Measurements from ENCODE around the gene OSCP1.
A peak's percentile ranks its signal among the peaks of the same experiment; 100 is the strongest.

Gene OSCP1

DNA sequence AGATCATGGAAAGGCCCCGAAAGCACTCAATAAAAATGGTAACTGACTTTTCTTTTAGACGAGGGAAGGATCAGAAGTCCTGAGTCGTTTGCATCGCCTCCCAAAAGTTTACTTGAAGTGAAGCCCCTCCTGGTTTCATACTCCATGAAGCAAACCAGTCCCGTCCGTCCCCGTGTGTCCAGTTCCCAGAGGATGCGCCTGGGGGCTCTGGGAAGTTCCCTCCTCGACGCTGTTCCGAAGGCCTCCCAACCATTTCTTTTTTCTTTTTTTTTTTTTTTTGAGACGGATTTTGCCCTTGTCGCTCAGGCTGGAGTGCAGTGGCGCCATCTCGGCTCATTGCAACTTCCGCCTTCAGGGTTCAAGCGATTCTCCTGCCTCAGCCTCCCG is 661 bp upstream of the OSCP1 start:
- DNase-seq (ENCODE audit: low read depth in 2 of 3, low spot score in 1 of 3) = no peak

GRCh38 chr1:36448530-36449056 is 1.7 kb downstream of the OSCP1 start:
- DNase-seq (ENCODE audit: low read depth in 2 of 3, low spot score in 1 of 3) = no peak

- no peak for DNase-seq (ENCODE audit: low read depth in 2 of 3, low spot score in 1 of 3)
Measured at GRCh38 chr1:36447450-36447849, 2.8 kb downstream of the OSCP1 start.

DNA sequence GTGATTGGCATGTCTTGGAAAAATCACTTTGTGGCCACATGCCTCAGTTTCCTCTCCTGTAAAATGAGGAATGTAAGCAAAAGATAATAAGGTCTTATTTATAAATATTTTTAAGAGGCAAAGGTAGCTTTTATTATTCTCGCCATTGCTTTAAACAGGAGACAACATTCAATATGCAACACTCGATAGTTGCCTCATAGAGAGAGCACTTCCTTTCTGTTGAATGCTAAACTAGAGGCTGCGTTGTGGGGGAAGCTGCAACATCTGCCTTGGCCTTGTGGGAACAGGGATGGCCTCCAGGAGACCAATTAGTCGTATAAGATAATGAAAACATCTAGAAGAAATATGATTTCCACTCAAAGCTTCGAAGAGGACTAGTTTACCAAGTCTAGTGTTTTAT is 3.5 kb downstream of the OSCP1 start:
- DNase-seq (ENCODE audit: low read depth in 2 of 3, low spot score in 1 of 3) = no peak

- DNase-seq (ENCODE audit: low read depth in 2 of 3, low spot score in 1 of 3) = no peak
Measured at GRCh38 chr1:36446271-36446670, 4.0 kb downstream of the OSCP1 start.

GRCh38 chr1:36443297-36443696 is 7.0 kb downstream of the OSCP1 start:
- DNase-seq (ENCODE audit: low read depth in 2 of 3, low spot score in 1 of 3) = no peak

DNA sequence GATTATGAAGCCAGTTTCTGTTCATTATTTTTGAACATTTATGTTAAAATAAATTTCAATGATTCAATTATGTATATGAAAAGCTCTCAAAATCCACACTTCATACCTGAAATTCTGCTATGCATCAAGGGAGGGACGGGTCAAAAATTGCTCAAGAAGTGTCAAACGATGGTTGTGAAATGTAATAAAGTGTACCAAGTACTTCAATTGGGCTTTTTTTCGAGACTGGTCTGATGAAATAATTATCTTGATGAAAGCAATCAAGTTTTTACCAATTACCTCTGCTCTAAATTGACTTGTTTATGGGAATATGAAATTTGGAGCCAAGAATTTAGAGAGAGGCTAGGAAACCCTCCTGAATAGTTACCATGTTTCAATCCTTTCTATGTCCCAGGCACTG is 7.9 kb downstream of the OSCP1 start:
- no peak for DNase-seq (ENCODE audit: low read depth in 2 of 3, low spot score in 1 of 3)

DNA sequence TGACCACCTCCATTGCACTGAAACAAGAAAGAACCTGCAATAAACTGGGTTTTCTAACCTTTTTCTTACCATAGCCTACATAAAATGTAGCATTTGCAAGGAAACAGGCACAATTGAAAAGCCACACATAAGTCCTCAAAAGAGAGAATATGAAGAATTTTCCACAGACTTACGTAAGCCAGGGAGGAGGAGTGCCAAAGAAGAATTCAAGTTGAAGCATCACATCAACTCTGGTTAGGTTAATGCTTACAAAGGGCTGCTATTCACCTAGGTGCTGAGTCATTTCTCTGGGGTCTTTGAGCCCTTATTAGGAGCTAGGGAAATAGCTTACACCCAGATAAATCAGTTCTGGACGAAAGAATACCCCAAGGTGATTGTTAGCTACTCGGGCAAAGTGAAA is 9.6 kb downstream of the OSCP1 start:
- no peak for DNase-seq (ENCODE audit: low read depth in 2 of 3, low spot score in 1 of 3)

- no peak for DNase-seq (ENCODE audit: low read depth in 2 of 3, low spot score in 1 of 3)
Measured at GRCh38 chr1:36440044-36440443, 10.2 kb downstream of the OSCP1 start.

DNA sequence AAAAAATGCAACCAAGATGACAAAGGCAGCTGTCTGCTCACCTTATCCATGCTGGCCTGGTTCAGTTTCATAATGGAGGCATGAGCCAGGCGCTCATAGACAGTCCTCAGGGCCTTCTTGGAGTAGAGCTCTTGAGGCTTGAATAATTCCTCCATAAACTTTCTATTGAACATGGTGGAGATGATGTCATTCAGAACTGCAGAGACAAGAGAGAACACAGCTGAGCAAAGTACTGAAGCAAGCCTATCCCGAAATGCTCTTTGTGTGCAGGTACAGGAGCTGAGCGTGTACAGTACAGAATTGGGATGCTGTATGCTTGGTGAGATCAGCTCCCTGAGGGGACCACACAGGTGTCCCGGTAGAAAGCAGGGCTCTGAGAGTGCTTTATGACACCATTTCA is 11.5 kb downstream of the OSCP1 start:
- DNase-seq (ENCODE audit: low read depth in 2 of 3, low spot score in 1 of 3) = no peak

DNA sequence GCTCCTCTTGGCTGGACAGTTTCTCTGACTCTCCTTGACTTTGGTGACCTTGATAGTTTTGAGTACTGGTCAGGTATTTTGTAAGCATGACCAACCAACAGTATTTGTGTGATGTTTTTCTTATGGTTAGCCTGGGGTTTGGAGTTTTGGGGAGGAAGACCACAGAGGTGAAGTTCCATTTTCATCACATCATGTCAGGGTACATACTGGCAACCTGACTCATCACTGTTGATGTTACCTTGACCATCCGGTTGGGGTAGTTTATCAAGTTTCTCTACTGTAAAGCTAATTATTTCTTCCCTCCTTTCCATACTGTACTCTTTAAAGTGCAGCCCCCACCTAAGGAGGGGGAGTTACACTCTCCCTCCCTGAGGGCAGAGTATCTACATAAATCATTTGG is 13.4 kb downstream of the OSCP1 start:
- DNase-seq (ENCODE audit: low read depth in 2 of 3, low spot score in 1 of 3) = no peak

DNA sequence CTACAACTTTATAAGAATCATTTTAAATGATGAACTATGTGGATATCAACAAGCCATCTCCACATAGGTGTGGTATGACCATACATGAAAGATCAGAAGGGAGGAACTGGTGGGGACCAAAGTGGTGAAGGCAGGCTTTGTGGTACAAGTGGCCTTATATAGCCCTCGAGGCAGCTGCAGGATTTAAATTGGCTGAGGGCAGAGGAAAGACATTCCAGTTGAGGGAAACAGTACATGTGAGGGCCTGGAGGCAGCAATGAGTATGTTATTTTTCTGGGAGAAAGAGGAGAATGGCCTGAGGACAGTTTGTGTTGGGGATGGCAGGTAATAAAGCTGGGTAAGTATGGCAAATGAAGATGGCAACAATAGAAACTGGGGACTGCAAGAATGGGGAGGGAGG is 17.1 kb downstream of the OSCP1 start:
- no peak for DNase-seq (ENCODE audit: low read depth in 2 of 3, low spot score in 1 of 3)

DNA sequence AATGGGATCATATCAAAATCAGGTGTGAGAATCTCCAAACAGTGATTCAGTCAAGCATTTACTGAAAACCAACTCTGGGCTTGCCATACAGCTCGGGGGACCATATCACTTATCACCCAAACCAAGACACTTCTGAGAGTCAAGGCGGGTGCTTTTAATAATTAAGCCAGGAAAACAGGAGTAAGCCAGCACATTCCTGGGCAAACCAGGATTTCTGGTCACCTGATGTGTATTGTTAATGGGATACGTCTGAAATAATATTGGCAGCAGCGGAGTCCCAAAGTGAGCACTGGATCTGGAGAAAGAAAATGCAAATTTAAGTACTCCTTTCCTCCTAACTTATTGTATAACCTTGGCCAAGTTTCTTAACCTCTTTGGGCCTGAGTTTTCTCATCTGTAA is 17.6 kb downstream of the OSCP1 start:
- no peak for DNase-seq (ENCODE audit: low read depth in 2 of 3, low spot score in 1 of 3)

DNA sequence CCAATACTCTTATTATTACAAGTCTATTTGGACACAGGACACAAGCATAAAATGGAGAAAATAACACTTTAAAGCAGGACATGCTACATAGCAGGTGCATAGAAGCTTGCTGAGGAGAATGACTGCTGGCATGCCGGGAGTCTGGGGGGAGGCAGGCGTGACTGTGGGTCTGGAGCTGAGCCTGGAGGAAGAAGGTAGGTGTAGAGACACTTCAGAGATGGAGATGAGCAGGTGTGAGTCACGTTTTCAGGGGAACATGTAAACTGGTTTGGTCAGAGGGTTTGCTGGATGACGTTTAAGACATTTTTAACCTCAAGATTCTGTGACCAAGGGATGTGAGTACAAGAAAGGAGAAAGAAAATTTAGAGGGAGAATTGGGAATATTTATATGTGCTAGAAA is 24.5 kb downstream of the OSCP1 start:
- DNase-seq (ENCODE audit: low read depth in 2 of 3, low spot score in 1 of 3) = no peak

DNA sequence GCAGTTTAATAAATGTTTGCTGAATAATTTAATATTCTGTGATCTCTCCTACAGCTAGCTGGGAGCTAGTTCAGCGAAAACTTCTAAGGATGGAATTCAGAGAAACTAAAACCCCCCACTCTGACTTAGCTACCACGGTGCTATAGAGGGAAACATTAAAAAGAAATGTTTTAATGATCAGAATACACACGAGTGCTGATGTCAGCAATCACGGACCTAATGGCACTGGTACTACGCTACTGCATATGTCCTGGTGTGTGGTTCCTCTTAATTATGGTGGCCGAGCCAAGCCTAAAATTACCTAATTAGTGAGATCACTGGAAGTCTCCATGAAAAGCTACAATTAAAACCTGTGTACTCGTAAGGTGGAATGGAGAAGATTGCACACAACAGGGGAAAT is 28.6 kb downstream of the OSCP1 start:
- no peak for DNase-seq (ENCODE audit: low read depth in 2 of 3, low spot score in 1 of 3)

DNA sequence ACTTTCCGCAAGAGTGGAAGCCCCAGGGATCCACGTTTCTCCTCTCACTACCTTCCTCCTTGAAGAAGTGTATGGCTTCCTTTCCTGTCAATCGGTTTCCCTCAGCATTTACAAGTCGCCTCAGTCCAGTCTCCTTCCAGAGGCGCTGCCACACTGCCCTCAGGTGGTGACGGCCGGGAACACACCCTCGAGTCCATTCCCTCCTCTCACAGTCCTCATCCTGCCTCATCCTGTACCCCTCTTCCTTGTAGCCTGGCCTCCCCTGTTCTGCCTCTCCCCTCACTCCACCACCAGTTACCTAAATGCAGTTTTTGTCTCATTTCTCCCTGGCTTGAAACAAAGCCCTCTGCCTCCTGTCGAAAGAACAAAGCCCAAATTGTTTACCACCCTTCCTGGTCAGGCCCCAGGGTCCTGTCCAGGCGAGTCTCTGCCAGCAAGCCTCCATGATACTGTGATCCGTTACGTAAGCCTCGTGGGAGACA is 29.4 kb downstream of the OSCP1 start:
- DNase-seq (ENCODE audit: low read depth in 2 of 3, low spot score in 1 of 3) = peak; percentile 86 to 97 (median 88)

DNA sequence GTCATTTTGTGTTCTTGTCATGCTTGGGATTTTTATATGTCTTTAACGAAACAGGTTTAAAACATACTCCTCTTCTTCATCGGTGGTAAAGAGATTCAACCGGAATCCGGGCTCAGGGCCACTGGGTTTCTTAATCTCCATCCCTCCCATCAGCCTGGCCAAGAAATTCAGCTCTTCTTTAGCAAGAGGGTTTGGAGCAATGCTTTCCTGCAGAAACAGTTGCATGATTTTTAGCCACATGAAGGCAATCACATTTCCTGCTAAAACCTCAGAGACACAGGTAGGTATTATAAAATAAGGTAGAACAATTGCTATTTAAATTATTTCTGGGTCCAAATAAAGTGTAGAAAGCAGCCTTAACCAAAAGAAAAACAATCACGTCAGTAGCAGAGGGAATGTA is 29.8 kb downstream of the OSCP1 start:
- DNase-seq (ENCODE audit: low read depth in 2 of 3, low spot score in 1 of 3) = no peak

GRCh38 chr1:36419569-36419968 is 30.7 kb downstream of the OSCP1 start:
- no peak for DNase-seq (ENCODE audit: low read depth in 2 of 3, low spot score in 1 of 3)

GRCh38 chr1:36419140-36419539 is 31.1 kb downstream of the OSCP1 start:
- no peak for DNase-seq (ENCODE audit: low read depth in 2 of 3, low spot score in 1 of 3)

DNA sequence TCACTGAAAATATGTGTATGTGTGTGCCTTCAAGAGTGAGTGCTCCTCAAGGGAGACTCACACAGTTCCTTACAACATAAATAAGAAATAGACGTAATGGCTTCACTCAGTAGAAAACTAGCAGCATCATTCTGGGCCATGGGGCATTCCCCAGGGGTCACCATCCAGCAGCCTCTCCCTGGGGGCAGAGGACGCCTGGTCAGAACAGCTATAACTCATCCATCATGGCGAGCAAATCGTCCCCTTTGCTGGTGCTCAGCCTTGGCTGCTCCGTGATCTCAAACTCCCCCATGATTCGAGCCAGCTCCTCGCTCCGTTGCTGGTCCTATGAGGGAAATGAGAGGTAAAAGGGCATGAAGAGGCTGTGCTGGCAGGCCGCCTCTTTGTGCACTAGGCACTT is 32.3 kb downstream of the OSCP1 start:
- no peak for DNase-seq (ENCODE audit: low read depth in 2 of 3, low spot score in 1 of 3)

DNA sequence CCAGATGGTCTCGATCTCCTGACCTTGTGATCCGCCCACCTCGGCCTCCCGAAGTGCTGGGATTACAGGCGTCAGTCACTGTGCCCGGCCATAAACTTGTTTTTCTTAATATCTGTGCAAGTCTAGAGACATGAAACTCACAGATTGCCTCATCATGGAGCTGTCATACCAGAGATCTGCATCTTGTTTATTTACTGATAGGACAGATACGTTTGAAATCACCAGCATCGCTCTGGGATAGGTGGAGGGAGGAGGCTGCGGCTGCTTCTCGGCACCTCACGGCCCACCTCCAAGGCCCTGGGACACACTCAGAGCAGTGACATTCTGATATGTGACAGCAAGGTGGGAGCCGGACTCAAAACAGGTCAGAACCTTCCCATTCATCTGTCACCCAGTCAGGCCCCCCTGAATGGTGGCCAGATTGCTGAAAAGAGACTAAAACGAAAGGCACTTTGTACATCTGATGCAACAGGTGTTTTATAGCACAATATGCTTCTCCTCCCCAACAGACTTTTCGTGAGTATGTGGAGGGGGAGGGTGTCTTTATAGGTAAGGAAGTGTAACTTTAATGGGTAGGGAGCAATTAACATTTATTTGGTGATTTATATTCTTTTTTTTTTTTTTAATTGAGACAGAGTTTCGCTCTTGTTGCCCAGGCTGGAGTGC is 34.5 kb downstream of the OSCP1 start:
- no peak for DNase-seq (ENCODE audit: low read depth in 2 of 3, low spot score in 1 of 3)

- no peak for DNase-seq (ENCODE audit: low read depth in 2 of 3, low spot score in 1 of 3)
Measured at GRCh38 chr1:36414384-36414783, 35.9 kb downstream of the OSCP1 start.
